Common myeloid progenitor, CD34-positive (primary cell): ENCODE results near the gene ARRB1.

ENCODE experiments used
- CTCF ChIA-PET: fragments of 350-600 bp; sonication (Branson Sonifier 250); formaldehyde crosslinking; loops from one replicate; lab custom pipeline; 2021; ENCODE audit warnings: antibody characterized with exemption; lab: Charles Lee
- POLR2A ChIA-PET: fragments of 350-600 bp; sonication (Branson Sonifier 250); formaldehyde crosslinking; loops from one replicate; lab custom pipeline; 2021; ENCODE audit warnings: antibody characterized with exemption; lab: Charles Lee
- DNase-seq, 3 donors: peaks; one replicate each; pipeline versions ENCODE4 v3.0.0 to v3.0.0-alpha.2; 2013
- H3K27ac ChIP-seq, 2 experiments: 1 replicate in 1 of 2; 2 replicates in 1 of 2; pipeline ENCODE4 v1.7.0; 2013; ENCODE audit warnings: inconsistent platforms in 2 of 2, low read length in 2 of 2, mild to moderate bottlenecking in 2 of 2, low read depth in 1 of 2, moderate library complexity in 1 of 2; ENCODE audit not compliant: severe bottlenecking in 2 of 2, insufficient read depth in 1 of 2, poor library complexity in 1 of 2
- H3K27me3 ChIP-seq, 5 experiments: replicated peaks in 2 of 5; 1 replicate in 3 of 5; 2 replicates in 2 of 5; pipeline versions ENCODE4 v1.6.1 to v1.7.0; 2013; ENCODE audit warnings: low read length in 4 of 5, mild to moderate bottlenecking in 2 of 5, moderate library complexity in 2 of 5, inconsistent platforms in 1 of 5; ENCODE audit not compliant: insufficient read depth in 5 of 5, control insufficient read depth in 4 of 5
- H3K36me3 ChIP-seq, 4 experiments: 1 replicate in 2 of 4; 2 replicates in 2 of 4; pipeline versions ENCODE4 v1.6.1 to v1.7.0; 2013; ENCODE audit warnings: low read length in 3 of 4, control low read depth in 1 of 4, mild to moderate bottlenecking in 1 of 4; ENCODE audit not compliant: control insufficient read depth in 4 of 4, insufficient read depth in 4 of 4
- H3K4me1 ChIP-seq, 4 experiments: 1 replicate in 3 of 4; 2 replicates in 1 of 4; pipeline versions ENCODE4 v1.6.1 to v1.7.1; 2013; ENCODE audit warnings: low read length in 3 of 4, mild to moderate bottlenecking in 3 of 4, control low read depth in 1 of 4, inconsistent platforms in 1 of 4, moderate library complexity in 1 of 4; ENCODE audit not compliant: control insufficient read depth in 4 of 4, insufficient read depth in 4 of 4; ENCODE audit errors: control extremely low read depth in 1 of 4
- H3K4me3 ChIP-seq, 7 experiments: 1 replicate in 4 of 7; 2 replicates in 3 of 7; pipeline versions ENCODE4 v1.5.1 to v1.7.0; 2013; ENCODE audit warnings: mild to moderate bottlenecking in 7 of 7, low read length in 6 of 7, moderate library complexity in 6 of 7, inconsistent platforms in 2 of 7, low read depth in 2 of 7, control low read depth in 1 of 7; ENCODE audit not compliant: insufficient read depth in 4 of 7, control insufficient read depth in 1 of 7; ENCODE audit errors: extremely low read depth in 1 of 7
- H3K9me3 ChIP-seq, 5 experiments: 1 replicate in 4 of 5; 2 replicates in 1 of 5; pipeline versions ENCODE4 v1.6.1 to v1.7.1; 2013; ENCODE audit warnings: low read length in 4 of 5, mild to moderate bottlenecking in 2 of 5, inconsistent platforms in 1 of 5, low read depth in 1 of 5, moderate library complexity in 1 of 5; ENCODE audit not compliant: control insufficient read depth in 4 of 5, insufficient read depth in 2 of 5; ENCODE audit errors: control extremely low read depth in 1 of 5
- WGBS: methylation state at CpG from one replicate; pipeline ENCODE4 v1.1.5; 2013; ENCODE audit not compliant: insufficient coverage; 5-methylcytosine and 5-hydroxymethylcytosine counted together

Gene ARRB1

DNA sequence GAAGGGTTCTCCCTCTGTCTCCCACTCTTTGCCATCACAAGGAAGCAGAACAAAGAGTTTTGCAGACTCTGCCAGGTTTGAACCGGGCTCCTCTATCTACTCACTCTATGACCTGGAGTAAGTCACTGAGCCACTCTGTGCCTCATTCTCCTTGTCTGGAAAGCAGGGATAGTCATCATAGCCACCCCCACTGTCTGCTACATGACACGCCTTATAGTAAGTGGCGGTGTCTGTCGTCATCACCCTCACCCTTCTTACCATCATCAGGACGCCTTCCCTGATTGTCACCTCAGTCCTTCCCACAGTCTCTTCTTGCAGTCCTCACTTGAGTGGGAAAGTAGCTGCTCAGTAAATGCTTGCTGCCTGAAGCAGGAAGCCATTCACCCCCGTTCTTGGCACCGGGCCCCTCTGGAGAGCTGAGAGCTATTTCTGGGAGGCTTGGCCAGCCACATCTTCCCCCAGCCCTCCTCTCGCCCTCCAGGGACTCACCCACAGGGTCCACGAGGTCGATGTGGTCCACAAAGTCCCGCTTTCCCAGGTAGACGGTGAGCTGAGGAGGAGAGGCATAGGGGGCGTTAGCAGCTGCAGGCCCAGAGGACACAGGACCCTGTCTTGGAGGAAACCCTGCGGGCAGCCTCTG is 64.5 kb downstream of the ARRB1 start:
- H3K9me3 ChIP-seq = no peaks in the 10 kb centered on the region

DNA sequence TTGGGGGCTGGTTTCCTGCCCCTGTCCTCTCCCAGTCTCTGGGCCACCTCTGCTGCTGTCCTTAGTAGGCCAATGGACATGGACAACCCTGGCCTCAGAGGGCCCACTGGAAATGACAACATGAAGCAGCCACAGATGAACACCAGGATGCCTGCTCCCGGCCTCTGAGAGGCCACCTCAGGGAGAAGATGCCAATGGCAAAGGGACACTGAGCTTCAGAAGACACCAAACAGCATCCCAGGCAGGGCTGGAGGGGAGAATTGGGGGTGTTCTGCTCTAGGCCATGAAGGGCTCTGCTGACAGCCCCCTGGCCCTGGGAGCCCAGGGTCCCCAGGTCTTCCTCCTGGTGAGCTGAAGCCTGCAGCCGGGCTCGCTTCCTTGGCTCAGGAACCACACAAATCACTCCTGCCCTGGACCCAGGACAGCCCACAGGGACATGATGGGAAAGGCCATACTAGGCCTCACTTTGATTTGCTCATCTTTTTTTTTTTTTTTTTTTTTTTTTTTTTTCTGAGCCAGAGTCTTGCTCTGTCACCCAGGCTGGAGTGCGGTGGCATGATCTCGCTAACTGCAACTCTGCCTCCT is 65.6 kb downstream of the ARRB1 start:
- no peaks in the 10 kb centered on the region for H3K27me3 ChIP-seq
- no peak overlapping the region for H3K27ac ChIP-seq
- no peaks in the 10 kb centered on the region for H3K9me3 ChIP-seq
- ChIA-PET POLR2A (no interaction called here), CTCF (interaction anchor here (1.2 to 1.4 kb wide), 2 partner anchors 10 to 49 kb away, joined by 3 to 4 read pairs; no protein-coding TSS in a partner anchor)
- WGBS = 96% methylated on average over 4 of the region's 5 CpGs
- H3K4me3 ChIP-seq = no peak overlapping the region
- H3K4me1 ChIP-seq = no peaks in the 10 kb centered on the region
- DNase-seq = no peak
- H3K36me3 ChIP-seq = peaks cover 15 to 92% (median 60%) of the 10 kb centered on the region in 4 experiments

More for the DNA sequence above, 64.5 kb downstream of the ARRB1 start:
- ChIA-PET CTCF (interaction anchor here (1.0 kb wide), 1 partner anchor 101 kb away, joined by 4 read pairs; no protein-coding TSS in a partner anchor), POLR2A (no interaction called here)
- Histone ChIP-seq H3K4me1 (peaks cover 0 to 2% (median 0%) of the 10 kb centered on the region in 4 experiments), H3K27ac (peak overlapping the region in 1 of 2 experiments; percentile 34), H3K27me3 (no peaks in the 10 kb centered on the region), H3K4me3 (no peak overlapping the region), H3K36me3 (peaks cover 11 to 90% (median 52%) of the 10 kb centered on the region in 4 experiments)
- no peak for DNase-seq
- 81% methylated on average over 11 of the region's 14 CpGs for WGBS

- H3K27ac ChIP-seq = no peak overlapping the region
- H3K4me1 ChIP-seq = peaks cover 0 to 6% (median 2%) of the 10 kb centered on the region in 4 experiments
- H3K36me3 ChIP-seq = peaks cover 10 to 92% (median 63%) of the 10 kb centered on the region in 4 experiments
- DNase-seq = no peak
- CTCF ChIA-PET = interaction anchor here (0.8 to 12.1 kb wide), 5 partner anchors 8 to 103 kb away, joined by 3 to 265 read pairs (median 4); no protein-coding TSS in a partner anchor
- H3K9me3 ChIP-seq = no peaks in the 10 kb centered on the region
- WGBS = 97% methylated on average over 13 of the region's 16 CpGs
- H3K4me3 ChIP-seq = no peak overlapping the region
- POLR2A ChIA-PET = no interaction called here
- H3K27me3 ChIP-seq = no peaks in the 10 kb centered on the region
Observed at GRCh38 chr11:75283391-75283931, 68.0 kb downstream of the ARRB1 start.

GRCh38 chr11:75281469-75282095 is 69.9 kb downstream of the ARRB1 start:
- WGBS = 94% methylated on average over 9 of the region's 10 CpGs
- H3K27ac ChIP-seq = peak overlapping the region in 1 of 2 experiments; percentile 39
- no peaks in the 10 kb centered on the region for H3K27me3 ChIP-seq
- no peak for DNase-seq
- POLR2A ChIA-PET = interaction anchor here (0.6 kb wide), 1 partner anchor 8 kb away, joined by 3 read pairs; no protein-coding TSS in a partner anchor
- H3K4me3 ChIP-seq = no peak overlapping the region
- H3K9me3 ChIP-seq = no peaks in the 10 kb centered on the region
- H3K36me3 ChIP-seq = peaks cover 16 to 95% (median 65%) of the 10 kb centered on the region in 4 experiments
- peaks cover 7 to 22% (median 18%) of the 10 kb centered on the region in 4 experiments for H3K4me1 ChIP-seq
- CTCF ChIA-PET = interaction anchor here (0.9 to 12.1 kb wide), 9 partner anchors 8 to 105 kb away, joined by 3 to 265 read pairs (median 7); no protein-coding TSS in a partner anchor

DNA sequence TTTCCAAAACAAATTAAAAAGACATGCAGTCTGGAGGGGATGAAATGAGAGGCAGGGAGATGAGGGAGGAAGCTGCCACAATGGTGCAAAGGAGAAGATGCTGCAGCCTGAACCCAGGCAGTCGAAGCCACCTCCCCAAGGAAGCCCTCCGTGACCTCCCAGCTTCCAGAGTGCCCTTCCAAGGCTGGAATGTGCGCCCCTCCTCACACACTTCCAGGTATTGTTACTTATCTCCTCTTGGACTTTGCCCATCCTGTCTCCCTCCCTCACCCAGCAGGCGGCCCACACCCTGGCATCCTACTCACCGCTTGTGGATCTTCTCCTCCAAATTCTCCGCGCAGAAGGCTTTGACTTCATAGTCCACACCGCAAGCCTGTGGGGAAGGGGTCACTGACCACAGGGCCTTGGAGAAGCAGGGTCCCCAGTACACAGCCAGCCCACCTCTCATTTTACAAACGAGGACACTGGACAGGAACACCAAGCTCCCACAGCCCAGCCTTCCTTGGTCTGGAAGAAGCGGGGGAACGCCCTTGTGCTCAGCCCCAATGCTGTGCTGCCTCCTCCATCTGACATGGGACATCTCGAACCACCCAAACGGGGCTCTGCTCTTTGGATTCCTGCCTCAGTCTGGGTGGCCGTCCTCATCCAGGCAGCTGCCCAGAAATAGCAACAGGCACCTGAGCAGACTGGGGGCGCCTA is 70.5 kb downstream of the ARRB1 start:
- WGBS = 90% methylated on average over 9 of the region's 15 CpGs
- no peaks in the 10 kb centered on the region for H3K9me3 ChIP-seq
- POLR2A ChIA-PET = no interaction called here
- H3K27ac ChIP-seq = peak overlapping the region in 1 of 2 experiments; percentile 39
- CTCF ChIA-PET = interaction anchor here (0.7 to 12.1 kb wide), 26 partner anchors 8 to 251 kb away, joined by 3 to 265 read pairs (median 6); no protein-coding TSS in a partner anchor
- no peak overlapping the region for H3K4me3 ChIP-seq
- H3K36me3 ChIP-seq = peaks cover 14 to 94% (median 62%) of the 10 kb centered on the region in 4 experiments
- no peaks in the 10 kb centered on the region for H3K27me3 ChIP-seq
- peaks cover 14 to 29% (median 25%) of the 10 kb centered on the region in 4 experiments for H3K4me1 ChIP-seq
- no peak for DNase-seq

DNA sequence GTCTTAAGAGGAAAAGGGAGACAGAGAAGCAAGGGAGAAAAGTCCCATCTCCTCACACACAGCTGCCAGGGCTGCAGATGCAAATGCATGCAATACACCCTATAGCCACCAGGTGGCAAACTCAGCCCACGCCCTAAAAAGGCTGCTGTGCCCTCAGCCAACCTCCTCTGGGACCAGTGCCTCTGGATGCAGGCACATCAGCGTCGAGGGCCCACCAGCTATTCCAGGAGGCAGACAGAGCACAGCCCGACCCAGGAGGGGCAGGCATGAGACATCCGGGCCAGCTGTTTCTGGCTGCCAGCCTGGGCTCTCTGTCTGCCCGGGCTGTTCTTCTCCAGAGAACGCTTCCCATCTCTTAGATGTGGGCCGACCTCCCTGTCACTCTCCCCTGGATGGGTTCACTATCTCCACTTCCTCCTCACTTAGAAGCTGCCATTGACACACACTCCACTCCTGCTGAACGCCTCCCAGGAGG is 71.2 kb downstream of the ARRB1 start:
- Histone ChIP-seq H3K9me3 (no peaks in the 10 kb centered on the region), H3K27me3 (no peaks in the 10 kb centered on the region), H3K4me1 (peaks cover 16 to 35% (median 32%) of the 10 kb centered on the region in 4 experiments), H3K4me3 (no peak overlapping the region), H3K36me3 (peaks cover 14 to 87% (median 57%) of the 10 kb centered on the region in 4 experiments), H3K27ac (no peak overlapping the region)
- ChIA-PET POLR2A (no interaction called here), CTCF (interaction anchor here (0.6 to 12.1 kb wide), 39 partner anchors 9 to 252 kb away, joined by 3 to 265 read pairs (median 4); no protein-coding TSS in a partner anchor)
- 29% methylated on average over 7 of the region's 9 CpGs for WGBS
- DNase-seq = peak; percentile 70 to 85 (median 80)
